DMS 273 treated with DMSO at 0.1 percent for 48 hours (cell line): ENCODE data around the gene RELL2.

Experiments used
- DNase-seq: peaks from one replicate; lab custom pipeline; 2025; lab: John Stamatoyannopoulos, UW

RELL2 gene

GRCh38 chr5:141677415-141677814 is 40.6 kb downstream of the RELL2 start:
- DNase-seq, result no peak

- DNase-seq, result no peak
Observed at GRCh38 chr5:141680178-141680577, 43.4 kb downstream of the RELL2 start.

GRCh38 chr5:141680751-141681201 is 44.0 kb downstream of the RELL2 start:
- DNase-seq, result no peak

GRCh38 chr5:141681295-141681694 is 44.5 kb downstream of the RELL2 start:
- no peak for DNase-seq

- no peak for DNase-seq
Observed at GRCh38 chr5:141681695-141682641, 45.2 kb downstream of the RELL2 start, which contains the start of gene ARAP3. Gene ARAP3 (minus strand): TSS chr5:141682230. CDS start chr5:141680486, 1,744 bp downstream.

- DNase-seq, result no peak
Observed at GRCh38 chr5:141683596-141684141, 46.9 kb downstream of the RELL2 start.

GRCh38 chr5:141685591-141685990 is 48.8 kb downstream of the RELL2 start:
- no peak for DNase-seq

GRCh38 chr5:141686648-141687416 is 50.0 kb downstream of the RELL2 start:
- DNase-seq, result no peak
